Measurements from ENCODE around the gene DNAJC1. TPM values are rescaled to one million over a fixed set of nuclear protein-coding genes. Genes with fewer than 3 reads are reported as not detected.
A peak's percentile ranks its signal among the peaks of the same experiment; 100 is the strongest.

The DNAJC1 gene
- total RNA-seq, 2 experiments from 2014 or later: 16.8 to 19.3 TPM

- H3K4me1 ChIP-seq (ENCODE audit: insufficient read depth, low read length): no peaks in the 10 kb centered on the region
- Mint-ChIP-seq H3K9me3 (peaks cover 6% of the 10 kb centered on the region), H3K27ac (no peak overlapping the region), H3K27me3 (no peaks in the 10 kb centered on the region), H3K4me3 (no peak overlapping the region), H3K4me1 (ENCODE audit: low read depth) (no peaks in the 10 kb centered on the region), H3K36me3 (ENCODE audit: low read depth) (peaks cover 21% of the 10 kb centered on the region)
- no peak overlapping the region for H3K27ac ChIP-seq (ENCODE audit: low read depth in 1 of 2, low read length in 2 of 2)
- no peak for DNase-seq
- no peak for ATAC-seq (ENCODE audit: poor library complexity)
- no peak overlapping the region for H3K4me3 ChIP-seq (ENCODE audit: low read length)
- CTCF ChIA-PET: interaction anchor here (1.3 kb wide), 1 partner anchor 9 kb away, joined by 4 read pairs; no protein-coding TSS in a partner anchor
- no peaks in the 10 kb centered on the region for H3K36me3 ChIP-seq (ENCODE audit: insufficient read depth, low read length)
- peaks cover 0 to 10% of the 10 kb centered on the region in 2 experiments for H3K9me3 ChIP-seq (ENCODE audit: control insufficient read depth in 1 of 2, insufficient read depth in 1 of 2, low read length in 2 of 2)
- intact Hi-C loops (cut with DNase I, micrococcal nuclease): no loop called here
- POLR2A ChIA-PET: no interaction called here
- TF ChIP-seq CTCF (IDR thresholded peaks at IDR 0.05): no peak
- H3K27me3 ChIP-seq (ENCODE audit: control insufficient read depth in 1 of 2, insufficient read depth in 2 of 2, low read length in 2 of 2): no peaks in the 10 kb centered on the region
Measured at GRCh38 chr10:21814866-21815265, 188.7 kb downstream of the DNAJC1 start.

DNA sequence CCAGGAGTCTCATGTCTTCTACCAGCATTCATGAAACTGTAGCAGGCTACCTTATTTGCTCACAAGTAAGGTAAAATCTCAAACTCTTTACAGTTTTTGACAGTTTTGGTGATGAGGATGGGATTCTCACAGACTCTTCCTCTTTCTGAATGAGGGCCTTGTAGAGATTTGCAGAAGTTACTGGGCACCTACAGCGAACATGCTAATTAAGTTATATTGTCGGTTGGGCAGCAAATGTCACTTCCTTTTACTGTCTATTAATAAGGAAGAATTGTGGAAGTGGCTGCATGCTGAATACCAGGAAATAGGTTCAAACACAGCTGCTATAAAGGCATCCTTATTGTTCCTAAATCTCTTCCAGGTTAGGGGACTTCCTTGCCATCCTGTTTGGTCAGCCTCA is 189.6 kb downstream of the DNAJC1 start:
- no peak for TF ChIP-seq CTCF (IDR thresholded peaks at IDR 0.05)
- H3K4me3 Mint-ChIP-seq: no peak overlapping the region
- POLR2A ChIA-PET: no interaction called here
- Histone ChIP-seq H3K27me3 (ENCODE audit: control insufficient read depth in 1 of 2, insufficient read depth in 2 of 2, low read length in 2 of 2) (no peaks in the 10 kb centered on the region), H3K27ac (ENCODE audit: low read depth in 1 of 2, low read length in 2 of 2) (no peak overlapping the region), H3K36me3 (ENCODE audit: insufficient read depth, low read length) (no peaks in the 10 kb centered on the region), H3K4me1 (ENCODE audit: insufficient read depth, low read length) (no peaks in the 10 kb centered on the region), H3K4me3 (ENCODE audit: low read length) (no peak overlapping the region), H3K9me3 (ENCODE audit: control insufficient read depth in 1 of 2, insufficient read depth in 1 of 2, low read length in 2 of 2) (peaks cover 0 to 10% of the 10 kb centered on the region in 2 experiments)
- peaks cover 6% of the 10 kb centered on the region for H3K9me3 Mint-ChIP-seq
- H3K4me1 Mint-ChIP-seq (ENCODE audit: low read depth): no peaks in the 10 kb centered on the region
- DNase-seq (peak in 3 of 14 experiments; percentile 4 to 23 (median 11)), ATAC-seq (ENCODE audit: poor library complexity) (no peak)
- H3K36me3 Mint-ChIP-seq (ENCODE audit: low read depth): peaks cover 21% of the 10 kb centered on the region
- CTCF ChIA-PET: no interaction called here
- intact Hi-C loops (cut with DNase I, micrococcal nuclease): no loop called here
- H3K27me3 Mint-ChIP-seq: no peaks in the 10 kb centered on the region
- H3K27ac Mint-ChIP-seq: no peak overlapping the region

DNA sequence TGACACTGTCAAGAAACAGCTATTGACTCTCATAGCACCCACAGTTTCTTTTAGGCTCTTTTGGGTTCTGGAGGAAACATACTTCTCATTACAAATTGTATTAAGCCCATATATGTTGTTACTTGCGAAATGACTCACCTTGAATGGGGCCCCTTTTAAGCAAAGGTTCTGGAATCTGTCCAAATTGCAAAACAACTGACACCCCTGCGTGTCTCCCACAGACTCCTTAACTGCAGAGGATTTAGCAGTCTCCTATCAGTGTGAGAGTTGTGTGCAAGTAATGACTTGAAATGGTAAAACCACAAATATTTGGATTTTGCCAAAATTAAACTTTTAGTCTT is 192.3 kb downstream of the DNAJC1 start:
- no peak overlapping the region for H3K4me3 Mint-ChIP-seq
- intact Hi-C loops (cut with DNase I, micrococcal nuclease): no loop called here
- H3K4me3 ChIP-seq (ENCODE audit: low read length): no peak overlapping the region
- H3K27me3 Mint-ChIP-seq: no peaks in the 10 kb centered on the region
- H3K9me3 ChIP-seq (ENCODE audit: control insufficient read depth in 1 of 2, insufficient read depth in 1 of 2, low read length in 2 of 2): peaks cover 0 to 8% of the 10 kb centered on the region in 2 experiments
- H3K27me3 ChIP-seq (ENCODE audit: control insufficient read depth in 1 of 2, insufficient read depth in 2 of 2, low read length in 2 of 2): no peaks in the 10 kb centered on the region
- TF ChIP-seq CTCF (IDR thresholded peaks at IDR 0.05): no peak
- H3K36me3 ChIP-seq (ENCODE audit: insufficient read depth, low read length): no peaks in the 10 kb centered on the region
- H3K4me1 ChIP-seq (ENCODE audit: insufficient read depth, low read length): no peaks in the 10 kb centered on the region
- no peak overlapping the region for H3K27ac Mint-ChIP-seq
- ChIA-PET CTCF (no interaction called here), POLR2A (no interaction called here)
- H3K36me3 Mint-ChIP-seq (ENCODE audit: low read depth): peaks cover 12% of the 10 kb centered on the region
- peaks cover 4% of the 10 kb centered on the region for H3K9me3 Mint-ChIP-seq
- no peak for ATAC-seq (ENCODE audit: poor library complexity)
- no peak overlapping the region for H3K27ac ChIP-seq (ENCODE audit: low read depth in 1 of 2, low read length in 2 of 2)
- no peak for DNase-seq
- no peaks in the 10 kb centered on the region for H3K4me1 Mint-ChIP-seq (ENCODE audit: low read depth)

Measured in CD4-positive, alpha-beta T cell (primary cell).